ENCODE measurements around the gene TGM6. TPM values are rescaled to one million over a fixed set of nuclear protein-coding genes. Genes with fewer than 3 reads are reported as not detected.
"Not testable (repeated sequence)": the region's sequence is repeated elsewhere in the genome, so short reads cannot be mapped to it uniquely, and the experiment has no call there.

TGM6 gene
- polyA plus RNA-seq, 1 donor (not counting 4 experiments of a cell fraction or from before 2014, with no cell fraction given), result not detected

- no peak overlapping the region for H3K4me3 ChIP-seq (ENCODE audit: control insufficient read depth in 2 of 3, extremely low read depth in 1 of 3, insufficient read depth in 2 of 3, low read depth in 1 of 3, low read length in 3 of 3)
- no peaks in the 10 kb centered on the region for H3K9me1 ChIP-seq (ENCODE audit: control insufficient read depth, extremely low read depth, insufficient read depth, low read length)
- TF ChIP-seq CTCF (optimal IDR thresholded peaks at IDR 0.05 in 1 of 3, IDR thresholded peaks at IDR 0.05 in 1 of 3, conservative IDR thresholded peaks at IDR 0.05 in 1 of 3; ENCODE audit: extremely low read depth in 1 of 3, insufficient read depth in 2 of 3, low read length in 3 of 3) (no peak), EZH2 (IDR thresholded peaks at IDR 0.05; ENCODE audit: low read length) (no peak)
- FAIRE-seq (no peak), DNase-seq (ENCODE audit: low read depth, low spot score) (no peak)
- H3K27ac ChIP-seq (ENCODE audit: control insufficient read depth, insufficient read depth, low read length), result no peak overlapping the region
- H3K9me3 ChIP-seq (ENCODE audit: control insufficient read depth, low read depth, low read length), result peaks cover 2% of the 10 kb centered on the region
- H3K4me2 ChIP-seq (ENCODE audit: control insufficient read depth, extremely low read depth, insufficient read depth, low read depth, low read length), result no peak overlapping the region
- H3K9ac ChIP-seq (ENCODE audit: control insufficient read depth, extremely low read depth, insufficient read depth, low read length), result no peak overlapping the region
- no peaks in the 10 kb centered on the region for H3K27me3 ChIP-seq (ENCODE audit: control insufficient read depth, extremely low read depth, insufficient read depth, low read length)
- no peaks in the 10 kb centered on the region for H4K20me1 ChIP-seq (ENCODE audit: control insufficient read depth, extremely low read depth, insufficient read depth, low read length)
- no peaks in the 10 kb centered on the region for H3K4me1 ChIP-seq (ENCODE audit: control insufficient read depth, extremely low read depth, insufficient read depth, low read length)
- dilution Hi-C loops (cut with MboI; ENCODE audit: extremely low pct_ligation_motif_present, low sequenced_read_pairs), result no loop called here
- H2AFZ ChIP-seq (ENCODE audit: control insufficient read depth, low read length), result no peak overlapping the region
- no peaks in the 10 kb centered on the region for H3K36me3 ChIP-seq (ENCODE audit: control insufficient read depth in 2 of 2, extremely low read depth in 1 of 2, insufficient read depth in 2 of 2, low read length in 2 of 2)
- no peaks in the 10 kb centered on the region for H3K79me2 ChIP-seq (ENCODE audit: control insufficient read depth, insufficient read depth, low read length)
These were observed 25.0 kb downstream of the TGM6 start for GRCh38 chr20:2405693-2406065.

- H3K79me2 ChIP-seq (ENCODE audit: control insufficient read depth, insufficient read depth, low read length); H3K4me3 ChIP-seq (ENCODE audit: control insufficient read depth in 2 of 3, extremely low read depth in 1 of 3, insufficient read depth in 2 of 3, low read depth in 1 of 3, low read length in 3 of 3); H3K9me3 ChIP-seq (ENCODE audit: control insufficient read depth, low read depth, low read length); FAIRE-seq; DNase-seq (ENCODE audit: low read depth, low spot score); H3K9me1 ChIP-seq (ENCODE audit: control insufficient read depth, extremely low read depth, insufficient read depth, low read length); H2AFZ ChIP-seq (ENCODE audit: control insufficient read depth, low read length); H3K9ac ChIP-seq (ENCODE audit: control insufficient read depth, extremely low read depth, insufficient read depth, low read length); H3K36me3 ChIP-seq (ENCODE audit: control insufficient read depth in 2 of 2, extremely low read depth in 1 of 2, insufficient read depth in 2 of 2, low read length in 2 of 2); dilution Hi-C loops (cut with MboI; ENCODE audit: extremely low pct_ligation_motif_present, low sequenced_read_pairs); H3K4me1 ChIP-seq (ENCODE audit: control insufficient read depth, extremely low read depth, insufficient read depth, low read length); H3K27me3 ChIP-seq (ENCODE audit: control insufficient read depth, extremely low read depth, insufficient read depth, low read length); H3K4me2 ChIP-seq (ENCODE audit: control insufficient read depth, extremely low read depth, insufficient read depth, low read depth, low read length); H4K20me1 ChIP-seq (ENCODE audit: control insufficient read depth, extremely low read depth, insufficient read depth, low read length); H3K27ac ChIP-seq (ENCODE audit: control insufficient read depth, insufficient read depth, low read length): not testable (repeated sequence)
These were observed 26.7 kb downstream of the TGM6 start for GRCh38 chr20:2407355-2407754.

- DNase-seq (ENCODE audit: low read depth, low spot score), result no peak
- FAIRE-seq, result no peak
These were observed 27.4 kb downstream of the TGM6 start for GRCh38 chr20:2408111-2408510.

More at GRCh38 chr20:2408111-2408510, 27.4 kb downstream of the TGM6 start:
- H3K79me2 ChIP-seq (ENCODE audit: control insufficient read depth, insufficient read depth, low read length), result no peaks in the 10 kb centered on the region
- no peaks in the 10 kb centered on the region for H3K36me3 ChIP-seq (ENCODE audit: control insufficient read depth in 2 of 2, extremely low read depth in 1 of 2, insufficient read depth in 2 of 2, low read length in 2 of 2)
- no peaks in the 10 kb centered on the region for H3K4me1 ChIP-seq (ENCODE audit: control insufficient read depth, extremely low read depth, insufficient read depth, low read length)
- H3K27ac ChIP-seq (ENCODE audit: control insufficient read depth, insufficient read depth, low read length), result no peak overlapping the region
- H3K4me3 ChIP-seq (ENCODE audit: control insufficient read depth in 2 of 3, extremely low read depth in 1 of 3, insufficient read depth in 2 of 3, low read depth in 1 of 3, low read length in 3 of 3), result no peak overlapping the region
- dilution Hi-C loops (cut with MboI; ENCODE audit: extremely low pct_ligation_motif_present, low sequenced_read_pairs), result no loop called here
- H3K9ac ChIP-seq (ENCODE audit: control insufficient read depth, extremely low read depth, insufficient read depth, low read length), result no peak overlapping the region
- H3K9me1 ChIP-seq (ENCODE audit: control insufficient read depth, extremely low read depth, insufficient read depth, low read length), result no peaks in the 10 kb centered on the region
- peaks cover 2% of the 10 kb centered on the region for H3K9me3 ChIP-seq (ENCODE audit: control insufficient read depth, low read depth, low read length)
- H4K20me1 ChIP-seq (ENCODE audit: control insufficient read depth, extremely low read depth, insufficient read depth, low read length), result no peaks in the 10 kb centered on the region
- H2AFZ ChIP-seq (ENCODE audit: control insufficient read depth, low read length), result no peak overlapping the region
- no peaks in the 10 kb centered on the region for H3K27me3 ChIP-seq (ENCODE audit: control insufficient read depth, extremely low read depth, insufficient read depth, low read length)
- no peak for TF ChIP-seq CTCF (optimal IDR thresholded peaks at IDR 0.05 in 1 of 3, IDR thresholded peaks at IDR 0.05 in 1 of 3, conservative IDR thresholded peaks at IDR 0.05 in 1 of 3; ENCODE audit: extremely low read depth in 1 of 3, insufficient read depth in 2 of 3, low read length in 3 of 3)
- no peak for TF ChIP-seq EZH2 (IDR thresholded peaks at IDR 0.05; ENCODE audit: low read length)
- no peak overlapping the region for H3K4me2 ChIP-seq (ENCODE audit: control insufficient read depth, extremely low read depth, insufficient read depth, low read depth, low read length)

Measured in keratinocyte (primary cell).